Ovary (tissue), 3 donors: ENCODE measurements around the gene KSR1.

Experiments used
- CTCF ChIP-seq, 3 donors: fragments of 450-650 bp in 2 of 3; fragments of 200-600 bp in 1 of 3; IDR thresholded peaks; one replicate each; pipeline versions ENCODE4 v1.5.1 to v1.8.0; 2016 to 2022; ENCODE audit warnings: antibody characterized with exemption in 3 of 3, mild to moderate bottlenecking in 1 of 3
- POLR2A ChIP-seq: fragments of 450-650 bp; IDR thresholded peaks from one replicate; pipeline ENCODE4 v1.6.1; 2017; ENCODE audit warnings: antibody characterized with exemption, mild to moderate bottlenecking, moderate library complexity
- donor health status: DM: no; HTN: no; CAD: no.

GRCh38 chr17:27492470-27492869 lies 36.2 kb downstream of the KSR1 start:
- TF ChIP-seq POLR2A, result no peak
- TF ChIP-seq CTCF (IDR thresholded peaks at IDR 0.05), result no peak
